AG10803 (cell line): ENCODE results near the gene DACH1.

ENCODE experiments used
- DNase-seq: peaks from one replicate; pipeline ENCODE4 v3.0.0; 2010; ENCODE audit warnings: low read depth
- H3K4me3 ChIP-seq: 2 replicates; pipeline ENCODE4 v1.5.1; 2011; ENCODE audit warnings: mild to moderate bottlenecking, low read length, control low read depth
- CTCF ChIP-seq: conservative IDR thresholded peaks from 2 replicates; pipeline ENCODE4 v1.5.1; 2011; ENCODE audit warnings: mild to moderate bottlenecking, low read length, control low read depth, inconsistent platforms

The DACH1 gene

GRCh38 chr13:71799324-71799723, 67.7 kb downstream of the DACH1 start:
- DNase-seq: no peak
- TF ChIP-seq CTCF: no peak
- H3K4me3 ChIP-seq: no peak overlapping the region

- no peak for TF ChIP-seq CTCF
- H3K4me3 ChIP-seq: no peak overlapping the region
- no peak for DNase-seq
Observed at GRCh38 chr13:71798707-71799106, 68.3 kb downstream of the DACH1 start.

GRCh38 chr13:71797517-71797916, 69.5 kb downstream of the DACH1 start:
- no peak for DNase-seq
- no peak for TF ChIP-seq CTCF
- no peak overlapping the region for H3K4me3 ChIP-seq

GRCh38 chr13:71789693-71790329, 77.2 kb downstream of the DACH1 start:
- no peak overlapping the region for H3K4me3 ChIP-seq
- DNase-seq: no peak
- no peak for TF ChIP-seq CTCF

- no peak for TF ChIP-seq CTCF
- DNase-seq: no peak
Observed at GRCh38 chr13:71789037-71789436, 78.0 kb downstream of the DACH1 start.

GRCh38 chr13:71787414-71787813, 79.6 kb downstream of the DACH1 start:
- H3K4me3 ChIP-seq: no peak overlapping the region
- no peak for TF ChIP-seq CTCF
- no peak for DNase-seq

More at GRCh38 chr13:71789037-71789436, 78.0 kb downstream of the DACH1 start:
- H3K4me3 ChIP-seq: no peak overlapping the region

- H3K4me3 ChIP-seq: no peak overlapping the region
- no peak for DNase-seq
- no peak for TF ChIP-seq CTCF
Observed at GRCh38 chr13:71786875-71787274, 80.1 kb downstream of the DACH1 start.
